GM23248 (cell line): ENCODE results near the gene CYBA.

ENCODE experiments used
- EZH2 ChIP-seq: fragments of 200-600 bp; sonication (generic); IDR thresholded peaks from 2 replicates; pipeline ENCODE4 v1.6.1; 2018; ENCODE audit warnings: antibody characterized with exemption, mild to moderate bottlenecking; ENCODE audit not compliant: insufficient read depth, poor library complexity, severe bottlenecking
- EZH2phosphoT487 ChIP-seq: fragments of 200-600 bp; sonication (generic); IDR thresholded peaks from 2 replicates; pipeline ENCODE4 v1.6.1; 2018; ENCODE audit warnings: antibody characterized with exemption, moderate library complexity, mild to moderate bottlenecking, low read depth; ENCODE audit not compliant: insufficient read depth

- TF ChIP-seq EZH2 (no peak), EZH2phosphoT487 (no peak)
Observed at GRCh38 chr16:88693420-88694177, 42.7 kb upstream of the CYBA start.
